ENCODE data around the gene RAB3IP.

RAB3IP gene, protein sequence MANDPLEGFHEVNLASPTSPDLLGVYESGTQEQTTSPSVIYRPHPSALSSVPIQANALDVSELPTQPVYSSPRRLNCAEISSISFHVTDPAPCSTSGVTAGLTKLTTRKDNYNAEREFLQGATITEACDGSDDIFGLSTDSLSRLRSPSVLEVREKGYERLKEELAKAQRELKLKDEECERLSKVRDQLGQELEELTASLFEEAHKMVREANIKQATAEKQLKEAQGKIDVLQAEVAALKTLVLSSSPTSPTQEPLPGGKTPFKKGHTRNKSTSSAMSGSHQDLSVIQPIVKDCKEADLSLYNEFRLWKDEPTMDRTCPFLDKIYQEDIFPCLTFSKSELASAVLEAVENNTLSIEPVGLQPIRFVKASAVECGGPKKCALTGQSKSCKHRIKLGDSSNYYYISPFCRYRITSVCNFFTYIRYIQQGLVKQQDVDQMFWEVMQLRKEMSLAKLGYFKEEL

DNA sequence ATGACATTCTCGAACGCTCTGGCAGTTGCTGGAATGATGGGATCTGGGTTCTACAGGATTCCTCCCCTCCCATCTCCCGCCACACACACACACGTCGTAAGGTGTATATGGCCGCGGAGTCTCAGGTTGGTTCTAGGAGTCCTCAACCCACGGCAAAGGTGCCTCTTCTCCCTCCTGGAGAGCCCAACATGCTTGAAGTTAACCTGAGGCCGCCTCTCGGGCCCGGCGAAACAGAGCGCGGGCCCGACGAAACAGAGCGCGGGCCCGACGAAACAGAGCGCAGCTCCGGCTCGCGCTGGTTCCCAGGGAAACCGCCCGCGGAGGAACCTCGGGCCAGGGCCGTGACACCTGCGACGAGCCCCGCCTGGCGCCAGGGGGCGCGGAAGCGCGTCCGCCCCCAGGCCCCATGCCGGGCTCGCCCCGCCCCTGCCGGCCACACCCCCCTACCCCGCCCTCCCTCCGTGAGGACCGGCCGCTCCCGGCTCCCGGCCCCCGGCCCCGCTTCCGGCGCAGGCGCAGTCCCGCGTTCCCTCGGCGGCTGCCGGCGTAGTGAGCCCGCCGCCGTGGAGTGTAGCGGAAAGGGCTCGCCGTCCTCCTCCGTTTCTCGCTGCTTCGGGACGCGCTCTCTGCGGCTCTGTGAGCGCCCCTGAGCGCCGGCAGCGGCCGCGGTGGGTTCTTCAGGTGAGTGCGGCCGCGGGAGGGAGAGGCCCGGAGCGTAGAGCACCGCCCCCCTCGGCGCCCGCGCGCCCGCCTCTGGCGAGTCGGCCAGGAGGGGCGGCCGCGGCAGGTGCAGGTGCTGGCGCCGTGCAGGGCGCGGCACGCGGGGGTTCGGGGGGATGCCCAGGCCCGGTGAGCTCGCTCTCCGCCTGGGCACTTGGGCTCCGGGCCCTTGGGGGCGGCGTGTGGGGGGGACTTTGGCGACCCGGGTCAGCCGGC, at the start of gene RAB3IP:
Gene RAB3IP, plus strand, starts transcription at position 510 of the 936 bp plus-strand sequence. CDS start 16,549 bp downstream, outside the sequence.
- in situ Hi-C loops (cut with MboI; ENCODE audit: low sequenced_read_pairs): no loop called here

DNA sequence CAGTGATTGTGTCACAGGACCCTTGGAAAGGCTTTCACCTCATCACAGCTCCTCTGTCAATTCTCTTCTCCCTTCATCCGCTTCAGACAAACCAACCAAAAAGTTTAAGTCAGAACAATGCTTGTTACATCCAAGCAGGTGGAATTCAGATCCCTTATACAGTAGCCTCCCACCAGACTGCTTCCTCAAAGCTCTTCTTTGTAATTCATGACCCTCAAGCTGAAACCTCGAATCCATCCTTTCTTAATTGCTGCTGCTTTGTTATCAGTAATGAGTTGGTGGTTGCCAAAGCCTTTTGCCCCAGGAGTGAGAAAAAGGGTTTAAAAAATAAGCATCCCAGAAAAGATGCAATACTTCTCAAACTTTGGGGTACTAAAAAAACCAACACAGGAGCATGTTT, 49.0 kb upstream of the RAB3IP start:
- in situ Hi-C loops (cut with MboI; ENCODE audit: low sequenced_read_pairs): no loop called here

DNA sequence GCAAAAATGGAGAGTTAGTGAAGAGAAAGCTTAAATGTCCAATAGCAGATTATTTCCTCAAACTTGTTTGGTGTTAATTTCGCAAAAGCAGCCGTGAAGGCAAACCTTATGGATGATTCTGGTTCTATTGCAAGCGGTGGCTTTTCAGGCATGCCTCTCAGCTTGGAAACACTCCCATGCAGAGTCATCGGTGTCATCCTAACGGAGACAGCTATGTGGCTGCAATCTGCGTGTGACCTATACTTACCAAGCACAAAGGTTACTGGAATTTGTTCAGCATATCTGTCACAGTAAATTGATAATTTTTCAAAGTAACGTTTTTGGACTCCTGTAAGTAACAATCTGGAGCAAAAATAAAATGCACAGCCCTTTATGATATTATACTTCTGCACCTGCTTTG, 44.5 kb upstream of the RAB3IP start:
- in situ Hi-C loops (cut with MboI; ENCODE audit: low sequenced_read_pairs): no loop called here

DNA sequence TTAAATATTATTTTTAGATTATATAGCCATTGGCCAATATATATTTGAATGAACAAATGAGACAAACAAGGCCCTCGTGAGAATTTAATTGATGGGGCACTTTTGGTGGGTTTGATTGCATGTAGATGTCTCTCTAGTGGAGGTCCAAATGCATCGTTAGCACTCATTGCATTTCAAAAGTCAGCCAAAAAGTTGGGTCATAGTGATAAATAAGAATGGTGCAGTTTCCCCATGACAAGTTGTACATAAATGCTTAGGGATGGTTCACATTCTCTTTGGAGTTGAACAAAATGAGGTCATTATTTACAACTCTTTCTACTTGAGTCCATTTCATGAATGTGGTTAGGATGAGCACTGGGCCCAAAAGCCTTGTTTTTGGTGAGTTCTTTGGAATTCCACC, 40.6 kb upstream of the RAB3IP start:
- in situ Hi-C loops (cut with MboI; ENCODE audit: low sequenced_read_pairs): no loop called here

DNA sequence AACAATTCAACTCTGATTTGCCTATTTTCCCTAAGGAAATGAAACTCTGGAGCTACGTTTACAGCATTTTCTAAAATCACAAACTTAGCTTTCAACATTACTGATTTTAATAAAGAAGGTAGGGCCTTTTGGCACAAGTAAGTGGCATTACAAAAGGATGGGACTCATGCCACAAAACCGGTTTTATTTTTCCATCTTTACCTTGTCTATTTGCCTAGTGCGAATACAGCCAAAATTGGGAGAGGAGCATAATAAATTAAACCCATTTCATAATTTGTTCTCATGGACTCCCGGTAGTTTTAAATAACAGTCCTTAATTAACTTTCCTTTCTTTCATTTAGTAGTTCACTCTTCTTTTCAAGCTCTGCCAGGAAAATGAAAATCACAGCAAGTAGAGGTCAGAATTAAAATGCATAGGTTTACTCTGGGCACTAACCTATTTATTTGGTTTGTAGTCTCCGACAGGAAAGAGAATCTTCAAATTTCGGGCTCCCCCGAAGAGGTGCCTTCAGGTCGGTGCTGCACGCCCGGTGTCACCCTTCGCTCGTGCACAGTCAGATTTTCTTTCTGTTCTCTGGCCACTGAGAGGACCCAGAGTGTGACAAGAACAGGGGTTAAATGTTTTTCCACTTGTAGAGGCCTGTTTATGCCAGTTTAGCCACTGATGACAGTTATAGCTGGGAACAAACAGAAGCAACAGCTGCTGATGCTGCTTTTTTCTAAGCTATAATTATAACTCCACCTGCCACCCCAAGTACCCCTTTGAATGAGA, 39.7 kb upstream of the RAB3IP start, which contains the start of gene BEST3:
Gene BEST3, minus strand, starts transcription at position 535 of the 772 bp plus-strand sequence. CDS start 1,505 bp downstream, outside the sequence.
- in situ Hi-C loops (cut with MboI; ENCODE audit: low sequenced_read_pairs): no loop called here

DNA sequence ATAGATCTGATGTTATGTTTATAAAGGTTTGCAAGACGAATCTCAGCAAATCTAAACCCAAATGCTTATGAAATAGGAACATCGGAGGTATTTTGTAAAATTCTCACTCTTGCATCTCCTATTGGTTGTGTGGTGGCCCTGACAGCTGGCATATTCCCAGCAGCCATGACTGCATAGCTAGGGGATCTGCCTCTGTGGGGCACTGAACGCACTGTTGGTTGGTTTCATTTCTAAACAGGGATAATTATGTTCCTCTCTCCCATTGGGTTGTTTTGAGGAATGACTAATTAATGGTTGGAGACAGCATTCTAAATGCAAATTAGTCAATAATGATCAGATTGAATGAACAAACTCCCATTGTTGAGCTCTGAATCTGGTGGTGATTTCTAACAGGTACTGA, 36.8 kb upstream of the RAB3IP start:
- in situ Hi-C loops (cut with MboI; ENCODE audit: low sequenced_read_pairs): no loop called here

DNA sequence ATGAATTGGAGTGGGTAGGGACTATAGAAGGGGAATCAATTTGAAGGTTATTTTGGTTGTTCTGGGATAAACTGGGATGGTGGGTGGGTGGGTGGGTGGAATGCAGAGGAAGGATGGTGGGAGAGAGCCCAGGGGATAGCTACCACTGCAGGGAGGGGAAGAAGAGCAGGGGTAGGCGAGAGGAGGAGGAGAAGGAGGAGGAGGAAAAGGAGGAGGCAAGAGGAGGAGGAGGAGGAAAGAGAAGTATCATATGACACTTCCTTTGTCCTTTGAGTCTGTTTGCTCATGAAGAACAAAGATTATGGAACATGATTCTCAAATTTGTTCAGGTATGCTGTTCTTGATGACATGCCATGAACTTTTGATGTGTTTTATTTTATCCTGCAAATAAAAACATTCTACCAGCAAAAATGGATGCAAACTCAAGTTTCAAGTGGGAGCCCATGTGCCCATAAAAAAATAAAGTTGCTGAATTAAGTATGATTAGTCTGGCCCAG, 35.5 kb upstream of the RAB3IP start:
- in situ Hi-C loops (cut with MboI; ENCODE audit: low sequenced_read_pairs): no loop called here

DNA sequence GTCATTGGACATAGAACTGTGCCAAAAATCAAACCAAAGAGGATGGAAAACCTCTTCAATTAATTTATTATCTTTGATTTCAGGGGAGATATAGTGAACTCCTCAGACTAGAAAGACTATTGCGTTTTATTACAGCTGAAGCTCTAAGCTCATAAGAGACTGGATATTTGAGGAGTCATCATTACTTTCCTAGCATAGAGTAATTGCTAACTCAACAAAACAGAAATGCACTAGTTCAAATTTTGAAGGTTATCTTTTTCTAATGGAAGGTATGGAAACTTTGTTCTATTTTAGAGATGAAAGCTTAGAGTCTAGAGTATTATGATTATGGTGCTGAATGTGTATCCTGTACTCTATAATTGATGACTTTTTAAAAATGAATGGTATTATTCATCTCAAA, 34.3 kb upstream of the RAB3IP start:
- in situ Hi-C loops (cut with MboI; ENCODE audit: low sequenced_read_pairs): no loop called here

DNA sequence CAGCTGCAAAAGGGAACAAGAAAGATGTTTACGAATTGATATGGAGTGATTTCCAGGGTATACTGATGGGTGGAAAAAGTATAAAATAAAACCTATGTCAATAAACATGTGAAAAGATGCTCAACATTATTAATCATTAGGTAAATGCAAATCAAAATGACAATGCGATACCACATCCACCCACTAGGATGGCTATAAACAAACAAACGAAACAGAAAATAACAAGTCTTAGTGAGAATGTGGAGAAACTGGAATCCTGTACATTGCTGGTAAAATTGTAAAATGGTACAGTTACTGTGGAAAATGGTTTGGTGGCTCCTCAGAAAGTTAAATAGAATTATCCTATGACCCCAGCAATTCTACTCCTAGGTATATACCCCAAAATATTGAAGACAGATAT, 30.0 kb upstream of the RAB3IP start:
- in situ Hi-C loops (cut with MboI; ENCODE audit: low sequenced_read_pairs): no loop called here

DNA sequence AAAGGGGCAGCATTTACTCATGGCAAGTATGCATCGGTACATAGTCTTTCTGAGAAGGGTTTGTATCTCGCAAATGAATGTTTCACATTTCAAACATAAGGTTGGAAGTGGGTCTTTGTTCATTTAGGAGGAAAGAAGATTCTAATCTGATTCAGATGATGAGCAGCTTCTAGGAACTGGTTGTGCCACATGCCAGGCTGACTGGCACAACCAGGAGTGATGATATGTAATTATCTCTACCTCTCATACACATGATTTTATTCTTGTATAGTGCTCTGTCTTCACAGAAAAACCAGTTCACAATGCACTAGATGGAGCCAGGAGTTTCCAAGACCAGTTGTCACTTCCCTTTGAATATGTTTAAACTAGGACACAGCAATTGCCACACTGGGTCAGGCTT, 25.8 kb upstream of the RAB3IP start:
- in situ Hi-C loops (cut with MboI; ENCODE audit: low sequenced_read_pairs): no loop called here

DNA sequence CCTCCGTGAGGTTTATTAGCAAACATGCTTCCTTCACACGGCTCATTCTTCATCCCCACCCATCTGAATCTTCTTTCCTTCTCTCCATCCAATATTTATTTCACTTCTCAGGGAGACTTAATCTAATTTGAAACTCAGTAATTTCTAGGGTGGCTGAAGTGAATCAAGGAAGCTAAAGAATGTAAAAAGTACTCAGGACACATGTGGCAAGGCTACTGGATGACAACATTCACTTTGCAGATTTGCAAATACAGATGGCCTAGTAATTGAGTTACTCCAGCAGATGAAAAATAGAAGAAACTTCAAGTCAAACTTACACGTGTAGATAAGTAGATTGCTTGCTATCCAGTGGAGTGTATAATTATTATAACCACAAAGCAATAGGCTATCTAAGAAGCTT, 24.1 kb upstream of the RAB3IP start:
- in situ Hi-C loops (cut with MboI; ENCODE audit: low sequenced_read_pairs): no loop called here

DNA sequence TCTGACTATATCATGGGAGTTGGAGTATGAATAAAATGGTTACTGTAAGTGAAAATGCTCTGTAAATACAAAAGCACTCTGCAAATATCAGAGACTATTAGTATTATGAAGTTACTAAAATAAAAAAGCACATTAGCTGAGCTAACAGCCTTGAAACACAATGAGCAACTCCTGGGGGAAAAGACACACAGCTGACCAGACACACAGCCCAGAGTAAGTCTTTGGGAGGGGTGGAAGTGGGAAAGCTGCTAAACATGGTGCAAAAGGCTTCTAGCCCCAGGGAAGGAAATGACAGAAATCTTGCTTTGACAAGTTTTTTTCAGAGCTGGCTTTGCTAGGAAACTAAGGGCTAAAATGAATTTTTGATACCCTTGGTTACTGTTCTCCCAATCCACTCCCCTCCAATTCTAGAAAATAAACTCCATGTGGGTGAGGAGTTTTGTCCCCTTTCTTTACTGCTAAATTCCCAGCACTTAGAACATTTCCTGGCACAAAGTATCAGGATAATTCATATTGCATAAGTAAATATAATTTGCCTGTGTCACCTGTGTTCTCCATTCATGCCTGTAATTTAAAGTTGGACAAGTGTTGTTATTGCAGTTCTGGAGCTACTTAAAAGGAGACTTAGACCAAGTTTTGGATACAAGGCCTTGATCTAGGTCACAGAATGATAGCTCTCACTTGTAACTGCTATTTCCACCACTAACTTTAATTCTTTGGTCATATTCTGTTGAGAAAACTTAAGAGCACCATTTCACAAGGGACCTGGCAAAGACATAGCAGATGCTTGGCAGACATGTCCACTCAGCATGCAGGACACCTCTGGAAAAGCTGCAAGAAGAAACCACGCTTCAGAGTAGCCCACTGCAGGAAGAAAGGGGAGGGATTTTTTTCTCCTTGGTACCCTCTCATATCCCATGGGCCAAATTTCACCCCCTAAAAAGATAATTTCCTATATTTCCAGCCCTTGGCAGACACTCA, 19.0 kb upstream of the RAB3IP start:
- in situ Hi-C loops (cut with MboI; ENCODE audit: low sequenced_read_pairs): no loop called here

DNA sequence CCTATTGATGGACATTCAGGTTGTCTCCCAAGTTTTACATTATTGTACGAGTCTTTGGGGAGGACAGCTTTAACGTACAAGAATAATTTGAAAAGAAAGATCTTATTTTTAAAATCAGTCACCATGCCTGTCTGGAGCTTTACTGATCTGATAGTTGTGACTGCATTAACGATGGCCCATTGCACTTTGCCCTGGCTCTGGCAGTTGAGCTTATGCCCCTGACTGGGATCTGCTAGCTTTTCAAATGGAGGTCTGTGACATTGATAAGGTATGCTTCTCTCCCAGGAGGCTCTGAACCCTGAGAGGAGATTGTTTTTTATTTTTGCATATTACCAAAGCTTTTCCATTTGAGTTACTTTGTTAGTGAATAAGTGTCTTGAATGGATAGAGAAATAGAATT, 17.9 kb upstream of the RAB3IP start:
- in situ Hi-C loops (cut with MboI; ENCODE audit: low sequenced_read_pairs): no loop called here

DNA sequence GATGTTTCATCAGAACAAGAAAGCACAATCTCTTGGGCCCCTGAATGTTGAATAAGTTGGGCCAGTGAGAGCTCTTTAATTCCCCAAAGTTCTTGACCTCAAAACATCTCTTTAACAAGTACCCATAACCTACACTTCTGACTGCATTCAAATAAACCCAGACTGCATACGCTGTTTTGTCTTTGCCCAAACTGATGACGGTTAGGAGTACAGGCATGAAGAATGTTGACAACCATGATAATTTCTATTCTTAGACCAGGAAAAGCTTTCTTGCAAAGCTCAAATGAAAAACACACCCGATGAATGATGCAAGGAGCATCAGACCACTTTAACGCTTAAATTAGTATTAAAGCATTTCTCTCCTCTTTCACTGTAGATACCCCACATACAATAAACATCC, 11.7 kb upstream of the RAB3IP start:
- in situ Hi-C loops (cut with MboI; ENCODE audit: low sequenced_read_pairs): no loop called here

DNA sequence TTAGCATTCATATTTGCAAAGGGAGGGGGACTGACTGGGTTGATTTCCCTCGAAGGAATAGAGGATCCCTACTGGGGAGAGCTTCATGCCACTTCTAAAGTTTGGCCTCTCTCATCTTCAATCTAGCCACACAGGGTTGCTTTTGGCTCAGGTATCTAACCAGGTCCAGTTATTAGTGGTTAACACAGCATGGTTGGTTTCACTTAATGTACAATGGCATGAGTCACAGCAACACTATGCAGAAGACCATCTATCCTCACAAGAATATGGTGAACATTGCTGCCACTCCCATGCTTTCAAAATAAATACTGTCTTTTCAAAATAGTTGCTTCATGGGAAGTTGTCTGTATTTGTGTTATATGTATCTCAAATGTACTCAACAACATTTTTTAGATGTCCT, 6.6 kb upstream of the RAB3IP start:
- in situ Hi-C loops (cut with MboI; ENCODE audit: low sequenced_read_pairs): no loop called here

DNA sequence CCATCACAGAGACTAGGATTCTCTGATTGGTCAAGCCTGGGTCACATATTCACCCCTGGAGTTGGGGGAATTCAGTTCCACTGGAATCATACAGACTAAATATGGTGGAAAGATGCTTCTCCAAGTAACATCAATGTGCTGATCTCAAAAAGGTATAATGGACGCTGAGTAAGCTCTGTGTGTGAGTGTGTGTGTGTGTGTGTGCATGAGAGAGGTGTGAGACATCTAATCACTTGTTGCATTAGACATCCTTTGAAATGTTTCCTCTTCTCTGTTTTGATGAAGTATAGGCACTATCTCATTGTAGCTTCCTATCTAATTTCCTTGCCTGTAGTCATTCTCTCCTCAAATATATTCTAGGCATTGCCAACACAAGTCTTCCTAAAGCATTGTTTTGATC, 5.0 kb upstream of the RAB3IP start:
- in situ Hi-C loops (cut with MboI; ENCODE audit: low sequenced_read_pairs): no loop called here

DNA sequence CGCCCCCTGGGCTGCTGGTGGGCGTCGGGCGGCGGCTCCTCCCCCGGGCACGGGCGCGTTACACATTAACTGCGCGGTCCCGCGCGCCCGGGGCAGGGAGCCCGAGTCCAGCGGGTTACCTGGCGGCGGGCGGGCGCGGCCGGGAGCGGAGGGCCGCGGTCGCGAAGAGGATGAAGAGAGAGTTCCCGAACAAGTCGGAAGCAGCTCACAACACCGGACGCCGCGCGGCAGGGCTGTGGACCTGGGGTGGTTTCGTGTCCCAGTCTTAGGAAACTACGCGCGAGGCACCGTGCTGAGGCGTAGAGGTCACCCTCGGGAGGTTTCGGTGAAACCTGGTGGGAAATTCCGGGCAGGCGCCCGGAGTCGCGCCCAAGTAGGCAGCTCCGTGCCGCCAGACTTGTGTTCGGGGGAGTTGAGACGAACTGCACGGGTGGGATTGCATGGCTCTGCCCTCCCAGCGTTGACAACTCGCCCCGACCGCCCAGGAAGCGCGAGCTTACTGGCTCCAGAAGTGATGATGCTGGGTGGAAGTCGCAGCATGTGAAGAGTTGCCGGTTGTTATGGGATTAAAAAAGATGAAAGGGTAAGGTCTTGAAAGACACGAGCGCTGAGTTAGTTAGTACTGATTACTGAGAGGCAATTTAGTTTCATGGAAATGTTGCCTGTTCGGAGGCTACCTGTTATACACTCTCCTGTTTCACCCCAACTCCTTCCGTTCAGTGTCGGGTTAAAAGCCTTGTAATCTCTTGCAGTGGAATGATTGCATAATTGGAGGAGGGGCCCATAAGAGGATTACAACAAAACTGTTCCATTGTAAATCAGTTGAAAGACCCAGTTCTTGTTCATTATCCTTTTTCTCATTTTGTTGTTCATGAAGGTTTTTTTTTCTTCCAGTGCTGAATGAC, 879 bp downstream of the RAB3IP start:
- in situ Hi-C loops (cut with MboI; ENCODE audit: low sequenced_read_pairs): no loop called here

DNA sequence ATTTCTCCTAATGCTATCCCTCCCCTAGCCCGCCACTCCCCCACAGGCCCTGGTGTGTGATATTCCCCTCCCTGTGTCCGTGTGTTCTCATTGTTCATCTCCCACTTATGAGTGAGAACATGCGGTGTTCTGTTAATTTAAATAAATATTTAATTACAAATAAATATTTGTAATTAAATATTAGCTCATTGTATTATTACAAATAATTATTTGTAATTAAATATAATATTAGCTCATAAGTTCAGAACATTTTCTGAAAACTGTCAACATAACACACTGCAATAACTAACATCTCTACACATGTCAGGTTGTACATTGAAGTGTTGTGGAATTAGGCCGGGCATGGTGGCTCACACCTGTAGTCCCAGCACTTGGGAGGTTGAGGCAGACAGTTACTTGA, 5.4 kb downstream of the RAB3IP start:
- in situ Hi-C loops (cut with MboI; ENCODE audit: low sequenced_read_pairs): no loop called here

DNA sequence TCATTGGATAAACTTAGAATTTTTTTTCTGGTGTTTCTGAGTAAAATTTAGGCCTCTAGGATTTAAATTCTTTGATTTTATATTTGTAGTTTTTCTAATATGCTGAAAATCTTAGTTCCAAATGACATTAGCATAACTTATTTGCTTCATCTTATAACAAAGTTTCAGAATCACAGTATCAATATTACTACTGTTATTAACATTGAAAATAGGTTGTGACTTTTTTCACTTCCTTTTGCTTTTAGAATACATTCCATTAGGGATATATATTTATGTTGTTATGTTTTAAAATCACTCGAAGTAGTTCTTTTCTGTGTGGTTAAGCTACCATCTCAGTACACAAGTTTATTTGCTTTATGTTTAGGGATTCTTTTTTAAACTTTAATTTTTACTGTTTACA, 12.8 kb downstream of the RAB3IP start:
- in situ Hi-C loops (cut with MboI; ENCODE audit: low sequenced_read_pairs): no loop called here

Measured in HL-60/S4 treated with retinoic acid at 250 ng/mL for 4 days and 3 days (cell line).